Frontal cortex (tissue), 4 donors: Measurements from ENCODE around the gene VAV2. TPM values are rescaled to one million over a fixed set of nuclear protein-coding genes. Genes with fewer than 3 reads are reported as not detected.
A peak's percentile ranks its signal among the peaks of the same experiment; 100 is the strongest.

Experiments
- DNase-seq, 2 donors: peaks; one replicate each; pipeline ENCODE4 v3.0.0; 2012; ENCODE audit warnings: low spot score in 2 of 2
- FAIRE-seq: peaks from 2 replicates; lab custom pipeline; 2012; peaks lifted over from hg19 to GRCh38; lab: Jason Lieb, UNC
- total RNA-seq: library from RNA; depleted of rRNA; stranded (reverse); fragments of >200 nt; gene quantifications from one replicate; pipeline ENCODE4 v1.2.3, GENCODE V29; 2014
- donor health status: control.
- donor health status: control.
- donor health status: control.

The VAV2 gene
- total RNA-seq, 1 donor from 2014 or later, result 31.0 TPM

DNA sequence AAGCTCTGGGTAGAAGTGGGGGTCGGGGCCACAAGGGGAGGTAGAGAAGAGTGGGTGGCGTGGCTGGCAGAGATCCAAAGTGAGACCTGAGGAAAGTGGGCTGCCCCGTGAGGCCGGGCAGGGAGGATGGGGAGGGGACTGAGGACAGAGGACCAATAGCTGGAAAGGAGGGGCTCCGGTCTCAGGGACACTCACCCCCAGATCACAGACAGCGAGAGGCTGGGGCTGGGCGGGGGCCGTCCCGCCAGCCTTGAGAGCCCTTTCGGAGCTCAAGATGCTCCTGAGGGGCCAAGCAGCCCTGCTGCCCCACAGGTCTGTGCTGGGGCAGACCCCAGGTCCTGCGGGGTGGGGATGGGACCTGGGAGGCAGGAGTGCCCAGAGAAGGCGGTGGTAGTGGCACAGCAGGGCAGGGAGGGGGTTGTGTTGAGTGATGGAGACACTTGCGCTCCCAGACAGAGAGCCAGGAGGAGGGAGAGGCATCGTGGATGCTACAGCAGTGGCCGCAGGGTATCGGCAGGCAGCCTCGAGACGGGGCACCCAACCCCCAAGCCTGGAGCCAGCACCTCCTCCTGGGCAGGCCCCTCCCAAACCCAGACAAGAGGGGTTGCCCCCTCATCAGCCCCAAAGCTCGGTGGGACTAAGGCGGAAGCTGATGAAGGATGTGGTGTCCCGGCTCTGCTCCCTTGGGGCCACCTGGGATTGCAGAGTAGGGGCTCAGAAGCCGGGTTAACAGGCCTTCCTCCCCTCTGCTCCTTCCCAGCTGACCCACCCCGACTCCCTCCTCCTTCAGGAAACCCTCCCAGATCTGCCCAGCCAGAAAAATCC lies 257.3 kb downstream of the VAV2 start:
- FAIRE-seq (no peak), DNase-seq (no peak)

DNA sequence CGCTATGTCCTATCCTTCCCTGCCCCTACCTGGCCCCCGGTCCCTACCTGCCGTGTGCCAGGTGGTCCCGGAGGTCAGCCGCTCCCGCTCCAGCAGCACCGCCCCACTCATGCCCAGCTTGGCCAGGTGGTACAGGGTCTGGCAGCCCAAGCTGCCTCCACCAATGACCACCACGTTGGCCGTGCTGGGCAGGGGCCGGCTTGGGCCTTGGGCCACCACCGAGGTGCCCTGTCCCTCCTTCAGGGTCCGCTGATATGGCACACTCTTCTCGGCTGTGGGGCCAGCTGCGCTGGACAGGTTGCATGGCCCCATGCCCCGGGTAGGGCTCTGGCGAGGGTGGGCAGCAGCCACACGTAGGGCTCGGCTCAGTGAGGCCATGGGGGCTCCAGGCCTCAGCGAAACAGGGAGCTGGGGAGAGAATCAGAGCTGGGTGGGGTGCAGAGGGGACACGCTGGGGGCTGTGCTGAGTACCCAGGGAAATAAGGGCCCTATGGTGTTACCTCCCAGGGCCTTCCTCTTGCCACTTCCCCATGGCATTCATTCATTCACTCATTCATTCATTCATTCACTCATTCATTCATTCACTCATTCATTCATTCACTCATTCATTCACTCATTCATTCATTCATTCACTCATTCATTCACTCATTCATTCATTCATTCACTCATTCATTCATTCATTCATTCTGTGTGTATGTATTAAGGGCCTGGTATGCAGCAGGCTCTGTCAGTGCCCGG lies 258.2 kb downstream of the VAV2 start:
- DNase-seq, result no peak
- no peak for FAIRE-seq

DNA sequence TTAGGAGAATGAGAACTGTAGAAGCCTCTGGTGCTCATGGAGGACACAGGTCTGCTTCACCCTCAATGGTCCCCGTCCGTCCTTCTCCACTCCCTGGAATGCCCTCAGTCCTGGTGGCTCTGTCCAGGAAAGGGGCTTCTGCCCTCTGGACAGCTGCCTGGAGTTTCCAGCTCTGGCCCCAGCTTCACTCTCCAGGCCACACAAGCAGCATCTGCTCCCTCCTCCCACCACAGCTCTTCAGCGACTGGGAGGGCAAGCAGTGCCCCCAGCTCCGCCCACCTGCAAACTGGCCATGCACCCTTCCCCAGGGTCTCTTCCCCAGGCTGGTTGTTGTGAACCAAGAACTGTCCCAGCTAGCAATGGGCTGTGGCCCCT lies 258.7 kb downstream of the VAV2 start:
- FAIRE-seq (no peak), DNase-seq (no peak)

DNA sequence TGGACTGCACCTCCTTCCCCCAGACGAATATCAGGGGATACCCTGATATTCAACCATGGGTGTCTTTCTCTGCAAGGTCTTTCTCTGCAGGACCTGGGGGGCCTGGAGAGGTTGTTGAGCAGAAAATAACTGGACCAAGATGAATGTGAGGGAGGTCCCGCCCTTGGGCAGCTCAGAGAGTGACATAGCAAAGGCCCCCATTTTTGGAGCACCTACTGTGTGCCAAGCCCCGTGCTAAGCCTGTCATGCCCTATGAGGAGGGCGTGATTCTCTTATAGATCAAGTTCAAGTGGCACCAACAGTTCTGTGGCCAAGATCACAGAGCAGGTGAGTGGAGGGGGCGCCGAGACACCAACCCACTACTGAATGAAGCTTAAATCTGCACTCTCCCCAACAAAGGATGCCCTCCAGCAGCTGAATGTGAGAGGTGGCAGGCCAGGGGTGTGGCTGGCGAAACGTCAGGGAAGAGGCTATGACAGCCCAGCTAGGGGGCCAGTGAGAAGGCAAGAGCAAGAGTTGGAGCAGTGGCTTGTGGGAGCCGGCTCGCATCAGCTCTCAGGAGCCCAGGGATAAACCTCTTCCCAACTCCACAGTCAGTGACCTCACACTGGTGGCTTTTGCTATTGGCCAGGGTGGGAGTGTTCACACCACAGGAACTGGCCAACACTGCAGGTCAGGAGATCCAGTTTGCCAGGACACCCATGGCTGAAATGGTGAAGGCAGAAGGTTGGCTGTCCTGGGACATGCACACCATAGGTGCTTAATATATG lies 259.3 kb downstream of the VAV2 start:
- FAIRE-seq (no peak), DNase-seq (no peak)

DNA sequence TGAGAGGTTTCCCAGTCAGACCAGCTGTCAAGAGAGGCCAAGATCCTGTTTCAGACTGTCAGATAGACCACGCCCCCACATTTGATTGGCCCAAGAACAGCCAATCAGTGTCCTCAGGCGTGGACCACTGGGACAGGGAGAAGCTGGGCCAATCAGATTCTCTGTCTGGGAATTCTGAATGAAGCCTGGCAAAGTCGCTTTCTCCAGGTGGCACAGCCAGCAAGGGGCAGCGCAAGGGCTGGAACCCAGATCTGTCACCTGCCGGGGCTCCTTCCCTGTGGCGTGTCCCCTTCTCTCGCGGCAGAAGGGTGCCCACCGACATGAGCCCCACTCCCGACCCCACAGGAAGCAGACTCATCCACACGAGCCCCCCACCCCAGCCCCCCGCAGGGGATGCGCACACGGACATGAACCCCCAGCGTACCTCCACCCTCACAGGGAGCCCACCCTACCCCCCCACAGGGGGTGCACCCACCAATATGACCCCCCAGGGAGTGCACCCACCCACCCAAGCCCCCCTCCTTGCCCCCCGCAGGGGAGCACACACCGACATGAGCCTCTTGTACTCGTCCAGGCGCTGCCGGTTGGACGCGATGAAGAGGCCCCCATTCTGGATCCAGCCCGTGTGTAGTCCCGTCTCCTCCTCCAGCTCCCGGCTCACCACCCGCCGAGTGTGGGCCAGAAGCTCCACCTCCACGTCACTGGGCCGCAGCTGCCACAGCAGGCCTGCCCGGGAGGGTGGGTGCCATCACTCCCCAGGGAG lies 260.1 kb downstream of the VAV2 start:
- peak; percentile 49 to 71 for DNase-seq
- FAIRE-seq, result no peak

DNA sequence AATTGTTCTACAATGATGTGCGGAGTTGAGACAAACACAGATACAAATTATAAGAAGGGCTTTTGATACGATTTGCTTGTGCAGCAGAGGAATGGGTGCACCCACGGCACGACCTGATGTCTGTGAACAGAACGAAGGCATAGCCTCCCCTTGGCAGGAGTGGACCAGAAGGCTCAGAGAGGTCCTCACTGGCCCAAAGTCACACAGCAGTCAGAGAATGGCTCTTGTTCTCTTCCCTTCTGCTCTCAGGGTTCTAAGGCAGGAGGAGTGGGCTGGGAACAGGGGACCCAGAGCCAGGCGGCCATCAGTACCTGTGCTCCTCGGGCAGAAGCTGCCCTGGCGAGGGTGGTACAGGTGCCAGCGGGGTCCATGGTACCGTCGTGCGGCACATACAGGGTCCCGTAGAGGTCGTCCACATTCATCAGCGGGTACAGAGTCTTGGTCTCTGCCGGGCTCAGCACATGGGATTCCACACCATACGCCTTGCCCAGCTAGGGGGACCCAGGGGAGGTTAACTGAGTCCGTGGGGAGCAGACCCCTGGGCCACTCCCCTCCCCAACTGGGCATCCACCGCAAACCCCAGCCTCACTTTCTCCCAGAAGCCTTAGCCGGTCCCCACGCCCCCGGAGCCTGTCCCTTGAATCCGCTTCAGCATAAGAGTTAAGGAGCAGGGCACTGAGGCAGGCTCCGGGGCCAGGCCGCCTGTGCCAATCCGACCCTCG lies 261.0 kb downstream of the VAV2 start:
- no peak for FAIRE-seq
- no peak for DNase-seq

DNA sequence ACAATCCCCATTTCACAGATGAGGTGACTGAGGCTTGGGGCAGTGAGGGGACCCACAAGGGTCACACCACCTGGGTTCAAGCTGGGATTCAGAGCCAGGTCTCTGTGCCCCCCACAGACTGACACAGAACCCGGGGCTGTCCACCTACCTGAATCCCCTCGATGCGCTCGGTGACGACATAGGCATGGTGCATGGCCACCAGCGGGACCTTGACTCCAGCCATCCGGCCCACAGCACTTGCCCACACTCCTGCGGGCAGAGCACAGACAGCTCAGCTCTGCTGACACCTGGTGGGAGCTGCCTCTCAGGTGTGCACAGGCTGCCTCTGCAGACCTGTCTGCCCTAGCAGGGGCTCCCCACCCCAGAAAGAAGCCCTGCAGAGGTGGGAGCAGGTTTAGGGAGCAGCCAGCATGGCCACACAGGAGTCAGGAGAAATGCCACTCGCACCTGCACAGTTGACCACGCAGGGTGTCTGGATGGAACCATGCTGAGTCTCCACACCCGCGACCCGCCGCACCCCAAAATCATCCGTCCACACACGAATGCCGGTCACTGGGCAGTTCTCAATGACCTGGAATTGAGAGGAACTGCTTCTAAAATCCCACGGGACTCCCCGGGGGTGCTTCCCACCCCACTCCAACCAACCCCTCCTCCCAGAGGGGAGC lies 262.4 kb downstream of the VAV2 start:
- no peak for DNase-seq
- FAIRE-seq, result no peak

DNA sequence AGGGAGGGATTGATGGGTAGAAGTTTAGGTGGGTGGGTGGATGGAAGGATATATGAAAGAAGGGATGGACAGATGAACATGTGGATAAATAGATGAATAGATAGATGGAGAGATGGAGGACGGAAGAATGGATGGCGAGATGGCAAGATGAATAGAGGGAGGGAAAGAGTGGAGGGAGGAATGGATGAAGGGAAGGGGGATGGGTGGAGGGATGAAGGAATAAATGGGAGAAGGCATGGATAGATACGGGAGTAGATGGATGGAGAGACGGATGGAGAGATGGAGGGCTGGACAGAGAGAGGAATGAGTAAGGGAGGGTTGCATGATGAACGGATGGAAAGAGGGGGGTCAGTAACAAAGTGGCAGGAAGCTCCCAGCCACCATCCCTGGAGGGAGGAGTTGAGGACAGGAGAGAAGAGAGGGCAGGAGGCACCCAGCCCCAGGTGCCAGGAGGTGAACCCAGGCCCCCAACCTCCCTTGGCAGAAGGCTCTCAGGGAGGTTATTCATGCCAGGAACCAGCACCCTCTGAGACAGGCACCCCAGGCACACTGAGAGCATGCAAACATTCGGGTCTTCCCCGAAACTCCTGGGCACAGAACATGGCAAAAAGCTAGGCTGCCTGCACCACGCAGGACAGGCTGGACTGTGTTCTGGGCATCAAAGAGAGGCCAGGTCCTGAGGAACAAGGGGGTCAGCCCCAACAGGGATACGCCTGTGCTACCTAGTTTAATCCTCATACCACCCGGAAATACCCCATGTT lies 263.1 kb downstream of the VAV2 start:
- FAIRE-seq (no peak), DNase-seq (no peak)

DNA sequence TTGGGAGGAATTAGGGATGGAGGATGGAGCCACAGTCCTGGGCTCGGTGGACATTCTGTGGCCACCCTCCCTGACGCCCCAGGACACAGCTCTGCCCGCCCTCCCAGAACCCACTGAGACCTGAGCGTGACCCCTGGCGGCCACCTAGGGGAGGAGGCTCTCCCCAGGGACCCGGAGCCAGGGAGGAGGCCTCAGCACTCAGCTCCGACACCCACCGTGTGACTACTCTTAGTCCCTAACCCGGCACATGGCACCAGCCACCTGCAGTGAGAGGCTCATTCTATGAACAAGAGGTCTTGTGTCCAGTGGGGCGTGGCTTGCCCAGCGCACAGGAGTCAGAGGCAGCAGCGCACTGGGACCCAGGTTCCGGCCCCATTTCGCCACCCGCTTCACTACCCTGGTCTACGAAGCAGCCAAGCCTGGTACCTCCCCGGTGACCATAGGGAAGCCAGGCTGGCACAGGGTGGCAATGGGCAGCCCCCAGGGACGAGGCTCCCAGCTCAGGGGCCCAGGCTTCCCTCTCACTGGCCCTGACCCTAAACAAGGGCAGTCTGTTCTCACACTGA lies 264.2 kb downstream of the VAV2 start:
- no peak for FAIRE-seq
- DNase-seq, result no peak

DNA sequence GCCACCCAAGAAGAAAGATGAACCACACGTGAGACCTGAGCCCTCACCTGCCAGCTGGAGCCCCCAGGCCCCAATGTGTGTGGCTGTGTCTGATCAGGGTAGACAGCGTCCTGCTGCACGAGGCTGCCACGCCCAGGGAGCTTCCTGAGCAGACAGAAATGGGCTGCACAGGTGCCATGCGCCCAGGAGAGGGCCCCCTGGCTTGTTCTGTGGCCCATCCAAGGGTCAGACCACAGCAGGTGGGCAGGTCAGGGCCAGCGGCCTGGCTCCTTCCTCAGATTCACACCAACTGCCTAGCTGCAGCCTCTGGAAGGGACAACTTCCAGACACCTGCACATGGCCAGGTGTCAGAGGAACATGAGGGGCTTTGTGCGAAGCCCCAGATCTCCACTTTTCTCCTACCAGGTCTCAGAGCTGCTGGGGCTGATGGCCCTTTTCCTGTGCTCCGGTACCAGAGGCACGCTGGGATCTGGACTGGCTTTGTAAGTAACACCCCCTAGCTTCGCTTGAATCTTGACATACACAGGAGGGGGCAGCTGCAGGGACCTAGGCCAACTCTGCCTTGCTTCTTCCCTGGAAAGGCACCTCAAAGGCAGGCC lies 264.7 kb downstream of the VAV2 start:
- DNase-seq (no peak), FAIRE-seq (no peak)

DNA sequence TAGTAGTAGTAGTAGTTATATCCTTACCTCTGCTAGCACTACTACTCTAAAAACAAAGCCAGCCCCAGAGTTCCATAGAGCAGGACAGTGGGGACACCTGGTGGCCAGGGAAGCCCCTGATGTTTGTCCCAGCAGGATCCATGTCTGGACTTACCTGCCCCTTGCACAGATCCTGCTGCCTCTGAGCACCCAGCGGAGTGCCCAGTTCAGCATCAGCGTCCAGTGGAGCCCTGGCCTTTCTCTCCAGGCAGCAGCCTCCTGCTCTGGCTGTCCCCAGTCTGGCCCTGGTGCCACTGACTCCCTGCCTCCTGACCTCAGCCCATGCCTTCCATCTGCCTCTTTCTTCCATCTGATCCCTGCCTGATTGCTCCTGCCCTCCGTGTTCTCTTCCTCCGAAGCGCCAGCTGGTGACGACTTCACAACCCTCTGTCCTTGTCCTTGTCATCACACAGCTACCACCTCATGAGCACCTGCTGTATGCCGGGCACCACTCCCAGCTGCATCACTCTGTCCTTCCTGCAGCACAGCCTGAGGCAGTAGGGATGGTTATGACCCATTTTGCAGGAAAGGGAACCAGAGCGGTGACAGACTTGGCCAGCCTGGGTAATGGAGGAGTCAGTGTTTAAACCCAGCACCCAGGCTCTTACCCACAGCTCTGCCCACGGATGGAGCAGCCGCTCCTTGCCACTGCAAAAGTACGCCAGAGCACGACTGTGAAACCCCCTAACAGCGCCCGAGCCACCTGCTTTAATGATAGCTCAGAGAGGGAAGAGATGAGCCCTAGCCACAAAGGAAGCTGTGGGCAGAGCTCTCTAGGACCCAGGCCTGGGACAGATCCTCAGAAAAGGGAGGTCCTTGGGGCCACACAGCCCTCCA lies 265.5 kb downstream of the VAV2 start:
- FAIRE-seq (no peak), DNase-seq (peak; percentile 46 to 74)

DNA sequence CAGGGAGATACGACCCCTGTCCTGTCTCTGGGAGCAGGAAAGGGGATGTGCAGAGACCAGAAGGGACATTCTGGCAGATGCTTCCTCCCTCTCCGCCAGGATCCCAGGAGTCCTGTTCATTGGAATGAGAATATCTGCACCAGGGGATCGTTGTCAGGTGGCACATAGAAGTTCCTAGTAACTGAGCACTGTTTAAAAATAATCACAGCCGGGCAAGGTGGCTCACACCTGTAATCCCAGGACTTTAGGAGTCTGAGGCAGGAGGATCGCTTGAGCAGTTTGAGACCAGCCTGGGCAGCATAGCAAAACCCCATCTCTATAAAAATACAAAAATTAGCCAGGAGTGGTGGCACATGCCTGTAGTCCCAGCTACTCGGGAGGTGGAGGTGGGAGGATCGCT lies 266.2 kb downstream of the VAV2 start:
- no peak for FAIRE-seq

DNA sequence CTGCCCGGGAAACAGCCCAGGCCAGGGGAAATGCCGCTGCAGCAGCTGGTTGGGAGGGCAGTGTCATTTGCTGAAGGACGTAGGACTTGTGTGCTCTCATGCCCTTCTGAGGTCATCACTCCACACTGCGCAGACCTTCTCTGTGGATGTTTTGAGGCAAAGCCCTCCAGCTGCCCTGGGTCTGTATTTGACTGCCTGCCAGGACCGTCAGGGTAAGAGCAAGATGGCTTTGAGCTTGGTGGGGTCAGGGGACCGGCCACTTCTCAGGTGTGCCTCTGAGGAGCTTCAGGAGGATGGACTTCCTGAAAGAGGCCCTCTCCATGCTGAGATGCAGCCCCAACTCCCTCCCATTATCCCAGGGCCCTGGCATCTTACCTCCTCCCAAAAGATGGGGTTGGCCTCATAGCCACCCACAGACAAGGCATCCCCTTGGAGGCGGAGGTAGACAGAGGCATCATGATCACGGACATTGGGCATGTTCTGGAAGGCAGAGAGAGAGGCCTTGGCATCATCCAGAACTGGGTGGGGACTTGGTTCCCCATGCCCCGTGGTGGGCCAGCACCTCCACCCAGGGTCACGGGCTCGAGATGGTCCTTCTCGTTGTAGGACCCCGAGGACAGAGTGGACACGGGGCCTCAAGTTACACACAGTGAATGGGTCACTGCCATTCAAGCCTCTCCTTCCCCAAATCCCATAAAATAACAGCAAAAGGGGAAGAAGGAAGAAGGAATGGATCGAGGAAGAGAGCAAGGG lies 273.4 kb downstream of the VAV2 start:
- DNase-seq, result no peak
- FAIRE-seq, result no peak

More for the DNA sequence above, 266.2 kb downstream of the VAV2 start:
- DNase-seq, result no peak

DNA sequence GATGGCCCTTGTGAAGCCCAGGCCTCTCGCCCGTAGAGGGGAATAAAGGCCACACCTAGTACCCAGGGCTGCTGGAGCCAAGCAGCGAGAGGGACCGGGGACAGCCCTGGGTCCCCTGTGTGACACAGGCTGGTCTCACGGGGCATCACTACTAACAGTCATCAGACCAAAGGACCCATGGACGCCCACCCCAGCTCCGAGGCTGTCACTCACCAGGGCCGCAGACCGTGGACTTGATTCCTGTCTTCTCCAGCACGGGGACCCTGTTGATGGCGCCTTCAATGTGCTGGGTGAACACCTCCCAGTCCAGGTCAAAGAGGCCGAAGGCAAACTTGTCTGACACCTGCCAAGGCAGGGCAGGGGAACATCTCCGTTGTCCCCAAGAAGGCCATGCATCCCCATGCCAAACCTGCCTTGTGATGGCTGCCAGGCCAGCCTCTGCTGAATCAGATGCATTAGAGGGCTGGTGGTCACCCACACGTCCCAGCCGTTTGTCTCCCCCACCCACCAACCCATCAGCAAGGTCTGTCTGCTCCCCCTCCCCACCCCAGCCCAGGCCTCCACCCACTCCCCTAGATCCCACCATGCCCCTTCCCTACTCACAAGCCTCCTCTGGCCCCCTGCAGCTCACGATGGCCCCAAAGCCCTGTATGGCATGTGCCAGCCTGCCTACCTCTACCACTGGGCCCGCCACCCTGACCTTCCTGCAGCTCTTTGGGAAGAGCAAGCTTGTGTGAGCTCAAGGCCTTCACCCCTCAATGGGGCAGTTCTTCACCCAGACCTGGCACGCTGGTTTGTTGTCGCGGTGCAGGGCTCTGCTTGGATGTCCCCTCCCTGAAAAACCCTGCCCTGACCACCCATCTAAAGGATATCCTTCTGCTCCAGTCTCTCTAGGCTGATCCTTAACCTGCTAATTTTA lies 274.8 kb downstream of the VAV2 start:
- no peak for FAIRE-seq

More for the DNA sequence above, 274.8 kb downstream of the VAV2 start:
- DNase-seq, result no peak
